HL-60 (cell line): ENCODE measurements around the gene SPDYC.

Source experiments
- DNase-seq, 2 experiments: peaks; one replicate each; pipeline ENCODE4 v3.0.0-alpha.2; 2010 to 2020; ENCODE audit warnings: low read depth in 1 of 2, low spot score in 1 of 2
- H3K27ac ChIP-seq: fragments of 250-450 bp; sonication (Bioruptor Pico); replicated peaks from 2 replicates; pipeline ENCODE4 v1.5.1; 2020; ENCODE audit warnings: mild to moderate bottlenecking, moderate library complexity
- H3K27me3 ChIP-seq: fragments of 250-450 bp; sonication (Bioruptor Pico); 2 replicates; pipeline ENCODE4 v1.5.1; 2021; ENCODE audit warnings: mild to moderate bottlenecking, moderate library complexity; ENCODE audit not compliant: insufficient read depth, poor library complexity, severe bottlenecking
- H3K4me3 ChIP-seq: replicated peaks from 2 replicates; pipeline ENCODE4 v1.5.1; 2011; ENCODE audit warnings: mild to moderate bottlenecking, control low read depth, low read length; ENCODE audit not compliant: insufficient read depth
- GABPA ChIP-seq: IDR thresholded peaks from 2 replicates; pipeline ENCODE4 v1.6.1; 2012; ENCODE audit warnings: low read depth
- POLR2AphosphoS5 ChIP-seq: IDR thresholded peaks from 2 replicates; pipeline ENCODE4 v1.6.1; 2012; ENCODE audit warnings: low read depth
- SPI1 ChIP-seq: IDR thresholded peaks from 2 replicates; pipeline ENCODE4 v1.6.1; 2012; ENCODE audit warnings: low read depth, mild to moderate bottlenecking, borderline replicate concordance
- TF ChIP-seq, protein P1 (sequence below): IDR thresholded peaks from one replicate; pipeline ENCODE4 v1.5.1; 2011; ENCODE audit warnings: low read length, control low read depth, inconsistent platforms; ENCODE audit not compliant: insufficient read depth
- TF ChIP-seq, protein P2 (sequence below): IDR thresholded peaks from 2 replicates; pipeline ENCODE4 v1.6.1; 2012; ENCODE audit warnings: low read depth; ENCODE audit not compliant: insufficient replicate concordance

The SPDYC gene

DNA sequence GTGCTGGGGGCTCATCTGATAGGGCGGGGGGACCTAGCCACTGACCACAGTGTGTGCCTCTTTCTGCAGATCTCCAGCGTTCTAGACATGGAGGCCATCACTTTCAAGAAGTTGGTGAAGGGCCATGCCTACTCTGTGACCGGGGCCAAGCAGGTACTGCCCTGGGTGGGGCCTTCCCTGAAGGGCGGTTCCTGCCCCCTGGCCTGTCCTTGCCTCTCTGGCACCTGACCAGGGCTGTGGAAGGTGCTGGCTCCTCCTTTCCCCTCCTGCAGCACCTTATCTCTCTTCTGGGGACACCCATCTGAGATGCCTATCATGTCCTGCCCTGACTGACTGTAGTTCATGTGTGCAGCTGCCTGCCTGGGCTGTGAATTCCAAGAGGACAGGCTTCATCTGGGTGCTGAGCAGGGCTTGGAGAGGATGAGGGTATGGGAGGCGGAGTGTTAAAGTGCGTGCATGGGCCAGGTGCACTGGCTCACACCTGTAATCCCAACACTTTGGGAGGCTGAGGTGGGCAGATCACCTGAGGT is 17.2 kb downstream of the SPDYC start:
- TF ChIP-seq SPI1, result no peak
- TF ChIP-seq, protein P1, sequence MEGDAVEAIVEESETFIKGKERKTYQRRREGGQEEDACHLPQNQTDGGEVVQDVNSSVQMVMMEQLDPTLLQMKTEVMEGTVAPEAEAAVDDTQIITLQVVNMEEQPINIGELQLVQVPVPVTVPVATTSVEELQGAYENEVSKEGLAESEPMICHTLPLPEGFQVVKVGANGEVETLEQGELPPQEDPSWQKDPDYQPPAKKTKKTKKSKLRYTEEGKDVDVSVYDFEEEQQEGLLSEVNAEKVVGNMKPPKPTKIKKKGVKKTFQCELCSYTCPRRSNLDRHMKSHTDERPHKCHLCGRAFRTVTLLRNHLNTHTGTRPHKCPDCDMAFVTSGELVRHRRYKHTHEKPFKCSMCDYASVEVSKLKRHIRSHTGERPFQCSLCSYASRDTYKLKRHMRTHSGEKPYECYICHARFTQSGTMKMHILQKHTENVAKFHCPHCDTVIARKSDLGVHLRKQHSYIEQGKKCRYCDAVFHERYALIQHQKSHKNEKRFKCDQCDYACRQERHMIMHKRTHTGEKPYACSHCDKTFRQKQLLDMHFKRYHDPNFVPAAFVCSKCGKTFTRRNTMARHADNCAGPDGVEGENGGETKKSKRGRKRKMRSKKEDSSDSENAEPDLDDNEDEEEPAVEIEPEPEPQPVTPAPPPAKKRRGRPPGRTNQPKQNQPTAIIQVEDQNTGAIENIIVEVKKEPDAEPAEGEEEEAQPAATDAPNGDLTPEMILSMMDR, result no peak
- TF ChIP-seq, protein P2, sequence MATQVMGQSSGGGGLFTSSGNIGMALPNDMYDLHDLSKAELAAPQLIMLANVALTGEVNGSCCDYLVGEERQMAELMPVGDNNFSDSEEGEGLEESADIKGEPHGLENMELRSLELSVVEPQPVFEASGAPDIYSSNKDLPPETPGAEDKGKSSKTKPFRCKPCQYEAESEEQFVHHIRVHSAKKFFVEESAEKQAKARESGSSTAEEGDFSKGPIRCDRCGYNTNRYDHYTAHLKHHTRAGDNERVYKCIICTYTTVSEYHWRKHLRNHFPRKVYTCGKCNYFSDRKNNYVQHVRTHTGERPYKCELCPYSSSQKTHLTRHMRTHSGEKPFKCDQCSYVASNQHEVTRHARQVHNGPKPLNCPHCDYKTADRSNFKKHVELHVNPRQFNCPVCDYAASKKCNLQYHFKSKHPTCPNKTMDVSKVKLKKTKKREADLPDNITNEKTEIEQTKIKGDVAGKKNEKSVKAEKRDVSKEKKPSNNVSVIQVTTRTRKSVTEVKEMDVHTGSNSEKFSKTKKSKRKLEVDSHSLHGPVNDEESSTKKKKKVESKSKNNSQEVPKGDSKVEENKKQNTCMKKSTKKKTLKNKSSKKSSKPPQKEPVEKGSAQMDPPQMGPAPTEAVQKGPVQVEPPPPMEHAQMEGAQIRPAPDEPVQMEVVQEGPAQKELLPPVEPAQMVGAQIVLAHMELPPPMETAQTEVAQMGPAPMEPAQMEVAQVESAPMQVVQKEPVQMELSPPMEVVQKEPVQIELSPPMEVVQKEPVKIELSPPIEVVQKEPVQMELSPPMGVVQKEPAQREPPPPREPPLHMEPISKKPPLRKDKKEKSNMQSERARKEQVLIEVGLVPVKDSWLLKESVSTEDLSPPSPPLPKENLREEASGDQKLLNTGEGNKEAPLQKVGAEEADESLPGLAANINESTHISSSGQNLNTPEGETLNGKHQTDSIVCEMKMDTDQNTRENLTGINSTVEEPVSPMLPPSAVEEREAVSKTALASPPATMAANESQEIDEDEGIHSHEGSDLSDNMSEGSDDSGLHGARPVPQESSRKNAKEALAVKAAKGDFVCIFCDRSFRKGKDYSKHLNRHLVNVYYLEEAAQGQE, result no peak
- Histone ChIP-seq H3K4me3 (no peak overlapping the region), H3K27ac (no peak overlapping the region), H3K27me3 (no peaks in the 10 kb centered on the region)
- no peak for DNase-seq

DNA sequence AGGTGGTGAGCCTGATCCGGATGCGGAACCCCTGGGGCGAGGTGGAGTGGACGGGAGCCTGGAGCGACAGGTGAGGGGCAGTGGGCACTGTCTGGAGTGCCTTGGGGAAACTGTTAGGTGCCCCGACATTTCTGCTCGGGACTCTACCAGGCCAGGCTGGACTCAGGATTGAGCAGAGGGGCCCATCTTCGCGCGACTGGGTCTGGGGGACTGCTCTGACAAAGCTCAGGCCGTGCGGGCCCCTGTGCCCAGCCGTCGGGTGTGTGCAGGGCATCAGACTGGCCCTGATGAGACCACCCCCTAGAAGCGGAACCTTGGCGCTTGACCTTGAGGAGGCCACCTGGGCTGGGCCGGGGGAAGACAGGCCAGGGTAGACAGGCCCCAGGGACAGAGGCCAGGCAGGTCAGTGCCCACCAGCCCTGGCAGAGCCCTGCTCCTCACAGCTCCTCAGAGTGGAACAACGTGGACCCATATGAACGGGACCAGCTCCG is 18.0 kb downstream of the SPDYC start:
- H3K4me3 ChIP-seq, result no peak overlapping the region

DNA sequence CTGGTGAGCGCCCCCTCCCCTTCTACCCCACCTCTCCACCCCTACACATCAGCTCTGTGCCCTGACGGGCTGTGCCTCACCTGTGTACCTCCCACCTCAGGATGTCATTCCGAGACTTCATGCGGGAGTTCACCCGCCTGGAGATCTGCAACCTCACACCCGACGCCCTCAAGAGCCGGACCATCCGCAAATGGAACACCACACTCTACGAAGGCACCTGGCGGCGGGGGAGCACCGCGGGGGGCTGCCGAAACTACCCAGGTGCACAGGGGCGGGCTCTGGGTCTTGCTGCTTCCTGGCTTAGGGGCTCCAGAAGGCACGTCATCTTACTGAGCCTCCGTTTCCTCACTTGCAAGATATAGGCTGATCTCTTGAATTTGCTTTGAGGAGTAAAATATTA is 18.5 kb downstream of the SPDYC start:
- TF ChIP-seq, protein P2, result no peak
- TF ChIP-seq SPI1 (no peak), POLR2AphosphoS5 (no peak)
- H3K27me3 ChIP-seq, result no peaks in the 10 kb centered on the region
- no peak overlapping the region for H3K4me3 ChIP-seq
- H3K27ac ChIP-seq, result no peak overlapping the region
- DNase-seq, result no peak

More for the DNA sequence above, 18.0 kb downstream of the SPDYC start:
- DNase-seq, result no peak
- Histone ChIP-seq H3K27me3 (no peaks in the 10 kb centered on the region), H3K27ac (no peak overlapping the region)
- TF ChIP-seq SPI1 (no peak), POLR2AphosphoS5 (no peak), GABPA (no peak)
- TF ChIP-seq, protein P2, result no peak
- TF ChIP-seq, protein P1, result no peak

DNA sequence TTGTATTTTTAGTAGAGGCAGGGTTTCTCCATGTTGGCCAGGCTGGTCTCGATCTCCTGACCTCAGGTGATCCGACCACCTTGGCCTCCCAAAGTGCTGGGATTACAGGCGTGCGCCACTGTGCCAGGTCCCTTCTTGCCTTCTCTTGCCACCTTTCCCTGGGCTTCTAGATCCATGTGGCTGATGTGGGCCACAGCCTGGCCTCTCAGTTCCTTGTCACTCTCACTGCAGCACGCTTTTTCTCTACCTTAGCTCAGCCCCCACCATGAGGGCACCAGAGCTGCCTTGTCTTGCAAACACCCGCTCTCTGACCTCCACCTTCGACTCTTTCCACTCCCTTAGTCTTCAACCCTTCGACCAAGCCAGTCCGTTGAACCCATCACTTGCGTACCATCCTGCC is 19.2 kb downstream of the SPDYC start:
- Histone ChIP-seq H3K27me3 (no peaks in the 10 kb centered on the region), H3K27ac (no peak overlapping the region), H3K4me3 (no peak overlapping the region)
- TF ChIP-seq, protein P1, result no peak
- TF ChIP-seq, protein P2, result no peak
- TF ChIP-seq GABPA (no peak), SPI1 (no peak), POLR2AphosphoS5 (no peak)
- DNase-seq, result no peak
